Measurements from ENCODE around the gene PPP2R5B.

The PPP2R5B gene

GRCh38 chr11:64910451-64911093, 13.9 kb upstream of the PPP2R5B start:
- DNase-seq: no peak

GRCh38 chr11:64911142-64911541, 13.3 kb upstream of the PPP2R5B start:
- no peak for DNase-seq

GRCh38 chr11:64911689-64912088, 12.8 kb upstream of the PPP2R5B start:
- no peak for DNase-seq

- DNase-seq: no peak
Measured at GRCh38 chr11:64913171-64913727, 11.2 kb upstream of the PPP2R5B start.

- no peak for DNase-seq
Measured at GRCh38 chr11:64914123-64914522, 10.4 kb upstream of the PPP2R5B start.

- DNase-seq: no peak
Measured at GRCh38 chr11:64915376-64915887, 9.1 kb upstream of the PPP2R5B start.

- DNase-seq: peak; percentile 67
Measured at GRCh38 chr11:64916040-64916774, 8.3 kb upstream of the PPP2R5B start.

GRCh38 chr11:64916775-64917662, 7.5 kb upstream of the PPP2R5B start, which contains the start of gene ATG2A:
ATG2A (minus strand) TSS chr11:64917209; CDS start chr11:64917135, 74 bp downstream.
- peak; percentile 99 for DNase-seq

- DNase-seq: no peak
Measured at GRCh38 chr11:64917663-64917995, 6.9 kb upstream of the PPP2R5B start.

GRCh38 chr11:64918017-64918416, 6.5 kb upstream of the PPP2R5B start:
- DNase-seq: no peak

GRCh38 chr11:64919627-64920026, 4.9 kb upstream of the PPP2R5B start:
- DNase-seq: no peak

- DNase-seq: no peak
Measured at GRCh38 chr11:64920124-64920523, 4.4 kb upstream of the PPP2R5B start.

- no peak for DNase-seq
Measured at GRCh38 chr11:64921384-64921783, 3.1 kb upstream of the PPP2R5B start.

- DNase-seq: no peak
Measured at GRCh38 chr11:64923151-64923661, 1.3 kb upstream of the PPP2R5B start.

GRCh38 chr11:64924910-64925284, 408 bp downstream of the PPP2R5B start:
- no peak for DNase-seq

- DNase-seq: no peak
Measured at GRCh38 chr11:64925536-64926436, 1.3 kb downstream of the PPP2R5B start.

- no peak for DNase-seq
Measured at GRCh38 chr11:64926689-64927088, 2.2 kb downstream of the PPP2R5B start.

GRCh38 chr11:64928957-64929356, 4.5 kb downstream of the PPP2R5B start:
- DNase-seq: no peak

- no peak for DNase-seq
Measured at GRCh38 chr11:64929625-64930024, 5.1 kb downstream of the PPP2R5B start.

- DNase-seq: no peak
Measured at GRCh38 chr11:64930340-64930739, 5.9 kb downstream of the PPP2R5B start.

- no peak for DNase-seq
Measured at GRCh38 chr11:64931290-64931689, 6.8 kb downstream of the PPP2R5B start.

GRCh38 chr11:64932324-64932723, 7.8 kb downstream of the PPP2R5B start:
- no peak for DNase-seq

Measured in activated CD8-positive, alpha-beta memory T cell treated with anti-CD3 and anti-CD28 coated beads for 24 hours (primary cell).